Measurements from ENCODE around the gene CPEB3.

DNA sequence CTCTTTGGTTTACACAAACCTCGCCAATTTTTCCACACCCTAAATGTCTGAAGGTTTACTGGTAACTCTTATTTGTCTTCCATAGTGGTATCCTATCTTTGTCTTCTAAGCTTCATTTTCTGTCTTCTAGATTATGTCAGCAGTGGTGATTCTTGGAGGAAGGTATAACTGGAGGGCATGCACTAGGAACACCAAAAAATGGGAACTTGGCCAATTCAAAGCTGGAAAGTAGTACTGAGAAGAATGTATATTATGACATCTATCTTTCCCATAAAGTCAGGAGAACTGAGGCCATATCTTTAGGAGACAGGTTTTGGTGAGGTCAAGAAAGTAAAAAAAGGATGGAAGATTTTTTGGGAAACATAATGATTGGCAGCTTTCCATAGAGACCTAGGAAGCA lies 113.3 kb downstream of the CPEB3 start:
- TF ChIP-seq TAF1 (IDR thresholded peaks at IDR 0.05; ENCODE audit: borderline replicate concordance, insufficient read depth, low read length) = no peak
- no peak for TF ChIP-seq POLR2AphosphoS5 (IDR thresholded peaks at IDR 0.05; ENCODE audit: low read depth, low read length)
- TF ChIP-seq, protein P1, sequence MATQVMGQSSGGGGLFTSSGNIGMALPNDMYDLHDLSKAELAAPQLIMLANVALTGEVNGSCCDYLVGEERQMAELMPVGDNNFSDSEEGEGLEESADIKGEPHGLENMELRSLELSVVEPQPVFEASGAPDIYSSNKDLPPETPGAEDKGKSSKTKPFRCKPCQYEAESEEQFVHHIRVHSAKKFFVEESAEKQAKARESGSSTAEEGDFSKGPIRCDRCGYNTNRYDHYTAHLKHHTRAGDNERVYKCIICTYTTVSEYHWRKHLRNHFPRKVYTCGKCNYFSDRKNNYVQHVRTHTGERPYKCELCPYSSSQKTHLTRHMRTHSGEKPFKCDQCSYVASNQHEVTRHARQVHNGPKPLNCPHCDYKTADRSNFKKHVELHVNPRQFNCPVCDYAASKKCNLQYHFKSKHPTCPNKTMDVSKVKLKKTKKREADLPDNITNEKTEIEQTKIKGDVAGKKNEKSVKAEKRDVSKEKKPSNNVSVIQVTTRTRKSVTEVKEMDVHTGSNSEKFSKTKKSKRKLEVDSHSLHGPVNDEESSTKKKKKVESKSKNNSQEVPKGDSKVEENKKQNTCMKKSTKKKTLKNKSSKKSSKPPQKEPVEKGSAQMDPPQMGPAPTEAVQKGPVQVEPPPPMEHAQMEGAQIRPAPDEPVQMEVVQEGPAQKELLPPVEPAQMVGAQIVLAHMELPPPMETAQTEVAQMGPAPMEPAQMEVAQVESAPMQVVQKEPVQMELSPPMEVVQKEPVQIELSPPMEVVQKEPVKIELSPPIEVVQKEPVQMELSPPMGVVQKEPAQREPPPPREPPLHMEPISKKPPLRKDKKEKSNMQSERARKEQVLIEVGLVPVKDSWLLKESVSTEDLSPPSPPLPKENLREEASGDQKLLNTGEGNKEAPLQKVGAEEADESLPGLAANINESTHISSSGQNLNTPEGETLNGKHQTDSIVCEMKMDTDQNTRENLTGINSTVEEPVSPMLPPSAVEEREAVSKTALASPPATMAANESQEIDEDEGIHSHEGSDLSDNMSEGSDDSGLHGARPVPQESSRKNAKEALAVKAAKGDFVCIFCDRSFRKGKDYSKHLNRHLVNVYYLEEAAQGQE (IDR thresholded peaks at IDR 0.05; ENCODE audit: insufficient read depth in 1 of 2, low read depth in 2 of 2, low read length in 2 of 2) = no peak
- no peak for TF ChIP-seq SIN3A (IDR thresholded peaks at IDR 0.05; ENCODE audit: borderline replicate concordance, insufficient read depth, low read length)
